ENCODE results near the gene PRDX6.
A peak's percentile ranks its signal among the peaks of the same experiment; 100 is the strongest.
"Not testable (repeated sequence)": the region's sequence is repeated elsewhere in the genome, so short reads cannot be mapped to it uniquely, and the experiment has no call there.

The PRDX6 gene

GRCh38 chr1:173464185-173464584 is 12.9 kb upstream of the PRDX6 start:
- not testable (repeated sequence) for DNase-seq (ENCODE audit: insufficient read length, low spot score); FAIRE-seq

- no peak for FAIRE-seq
- DNase-seq (ENCODE audit: insufficient read length, low spot score), result no peak
Observed at GRCh38 chr1:173467426-173467825, 9.7 kb upstream of the PRDX6 start.

GRCh38 chr1:173469656-173470055 is 7.5 kb upstream of the PRDX6 start:
- DNase-seq (ENCODE audit: insufficient read length, low spot score) (no peak), FAIRE-seq (no peak)

- FAIRE-seq, result no peak
- DNase-seq (ENCODE audit: insufficient read length, low spot score), result no peak
Observed at GRCh38 chr1:173470608-173471007, 6.5 kb upstream of the PRDX6 start.

GRCh38 chr1:173473599-173474011 is 3.5 kb upstream of the PRDX6 start:
- DNase-seq (ENCODE audit: insufficient read length, low spot score) (peak; percentile 32), FAIRE-seq (no peak)

GRCh38 chr1:173474097-173474779 is 2.9 kb upstream of the PRDX6 start:
- FAIRE-seq (no peak), DNase-seq (ENCODE audit: insufficient read length, low spot score) (no peak)

GRCh38 chr1:173474780-173475421 is 2.2 kb upstream of the PRDX6 start:
- not testable (repeated sequence) for DNase-seq (ENCODE audit: insufficient read length, low spot score); FAIRE-seq

GRCh38 chr1:173475564-173476196 is 1.5 kb upstream of the PRDX6 start:
- no peak for FAIRE-seq

GRCh38 chr1:173476197-173476664 is 904 bp upstream of the PRDX6 start:
- DNase-seq (ENCODE audit: insufficient read length, low spot score) (no peak), FAIRE-seq (no peak)

More at GRCh38 chr1:173475564-173476196, 1.5 kb upstream of the PRDX6 start:
- no peak for DNase-seq (ENCODE audit: insufficient read length, low spot score)

GRCh38 chr1:173476665-173477285 is 360 bp upstream of the PRDX6 start:
- DNase-seq (ENCODE audit: insufficient read length, low spot score), result peak; percentile 93

GRCh38 chr1:173478094-173478674 is 1.0 kb downstream of the PRDX6 start:
- peak; percentile 34 for DNase-seq (ENCODE audit: insufficient read length, low spot score)
- no peak for FAIRE-seq

More at GRCh38 chr1:173476665-173477285, 360 bp upstream of the PRDX6 start:
- FAIRE-seq, result no peak

- FAIRE-seq (no peak), DNase-seq (ENCODE audit: insufficient read length, low spot score) (no peak)
Observed at GRCh38 chr1:173479649-173480048, 2.5 kb downstream of the PRDX6 start.

GRCh38 chr1:173481195-173481772 is 4.1 kb downstream of the PRDX6 start:
- FAIRE-seq (no peak), DNase-seq (ENCODE audit: insufficient read length, low spot score) (no peak)

GRCh38 chr1:173482683-173483082 is 5.5 kb downstream of the PRDX6 start:
- FAIRE-seq (no peak), DNase-seq (ENCODE audit: insufficient read length, low spot score) (no peak)

- FAIRE-seq, result no peak
- no peak for DNase-seq (ENCODE audit: insufficient read length, low spot score)
Observed at GRCh38 chr1:173484276-173484675, 7.1 kb downstream of the PRDX6 start.

- no peak for FAIRE-seq
- no peak for DNase-seq (ENCODE audit: insufficient read length, low spot score)
Observed at GRCh38 chr1:173485401-173485800, 8.3 kb downstream of the PRDX6 start.

GRCh38 chr1:173488001-173488400 is 10.9 kb downstream of the PRDX6 start:
- no peak for FAIRE-seq
- no peak for DNase-seq (ENCODE audit: insufficient read length, low spot score)

GRCh38 chr1:173489149-173489600 is 12.0 kb downstream of the PRDX6 start:
- FAIRE-seq (no peak), DNase-seq (ENCODE audit: insufficient read length, low spot score) (no peak)

- FAIRE-seq (no peak), DNase-seq (ENCODE audit: insufficient read length, low spot score) (no peak)
Observed at GRCh38 chr1:173489929-173490328, 12.8 kb downstream of the PRDX6 start.

GRCh38 chr1:173491508-173491907 is 14.4 kb downstream of the PRDX6 start:
- DNase-seq (ENCODE audit: insufficient read length, low spot score) (no peak), FAIRE-seq (no peak)
